ENCODE data around the gene WNT3A. TPM values are rescaled to one million over a fixed set of nuclear protein-coding genes. Genes with fewer than 3 reads are reported as not detected.

The WNT3A gene
- total and polyA plus RNA-seq, 5 donors from 2014 or later, result not detected

- Histone ChIP-seq H3K4me3 (ENCODE audit: low read depth, low read length) (peak overlapping the region; percentile 26), H3K27ac (ENCODE audit: insufficient read depth, low read length, poor library complexity, severe bottlenecking) (peak overlapping the region; percentile 93), H3K36me3 (ENCODE audit: control insufficient read depth, insufficient read depth, low read length) (peaks cover 34% of the 10 kb centered on the region), H3K9me3 (ENCODE audit: control insufficient read depth in 2 of 2, low read length in 2 of 2) (no peaks in the 10 kb centered on the region), H3K27me3 (ENCODE audit: control insufficient read depth, insufficient read depth, low read length) (no peaks in the 10 kb centered on the region), H3K4me1 (ENCODE audit: control insufficient read depth, insufficient read depth, low read length, poor library complexity, severe bottlenecking) (peaks cover 28% of the 10 kb centered on the region)
- peaks cover 0 to 49% (median 7%) of the 10 kb centered on the region in 4 donors for H3K4me1 Mint-ChIP-seq
- no peaks in the 10 kb centered on the region for H3K27me3 Mint-ChIP-seq
- H3K9me3 Mint-ChIP-seq, result no peaks in the 10 kb centered on the region
- ATAC-seq (ENCODE audit: low read depth in 2 of 2), result no peak
- peak overlapping the region; percentile 68 to 90 (median 89) for H3K27ac Mint-ChIP-seq
- peak overlapping the region; percentile 80 to 96 (median 90) for H3K4me3 Mint-ChIP-seq
- peaks cover 23% of the 10 kb centered on the region for H3K36me3 Mint-ChIP-seq
- no peak for DNase-seq
Observed at GRCh38 chr1:228100822-228101613, 94.2 kb downstream of the WNT3A start.

- H3K9me3 ChIP-seq (ENCODE audit: control insufficient read depth in 2 of 2, low read length in 2 of 2), result no peaks in the 10 kb centered on the region
- H3K4me3 ChIP-seq (ENCODE audit: low read depth, low read length), result peak overlapping the region; percentile 26
- Mint-ChIP-seq H3K27ac (peak overlapping the region; percentile 68 to 90 (median 89)), H3K4me1 (peaks cover 0 to 46% (median 7%) of the 10 kb centered on the region in 4 donors), H3K4me3 (peak overlapping the region; percentile 80 to 96 (median 90)), H3K27me3 (no peaks in the 10 kb centered on the region), H3K9me3 (no peaks in the 10 kb centered on the region), H3K36me3 (peaks cover 25% of the 10 kb centered on the region)
- DNase-seq (no peak), ATAC-seq (ENCODE audit: low read depth in 2 of 2) (no peak)
- H3K36me3 ChIP-seq (ENCODE audit: control insufficient read depth, insufficient read depth, low read length), result peaks cover 40% of the 10 kb centered on the region
- H3K27me3 ChIP-seq (ENCODE audit: control insufficient read depth, insufficient read depth, low read length), result no peaks in the 10 kb centered on the region
- peak overlapping the region; percentile 93 for H3K27ac ChIP-seq (ENCODE audit: insufficient read depth, low read length, poor library complexity, severe bottlenecking)
- H3K4me1 ChIP-seq (ENCODE audit: control insufficient read depth, insufficient read depth, low read length, poor library complexity, severe bottlenecking), result peaks cover 24% of the 10 kb centered on the region
Observed at GRCh38 chr1:228101614-228101993, 94.8 kb downstream of the WNT3A start.

GRCh38 chr1:228101994-228102790, 95.4 kb downstream of the WNT3A start:
- peaks cover 39% of the 10 kb centered on the region for H3K36me3 ChIP-seq (ENCODE audit: control insufficient read depth, insufficient read depth, low read length)
- peak overlapping the region in 2 of 3 donors; percentile 75 to 89 for H3K27ac Mint-ChIP-seq
- H3K27ac ChIP-seq (ENCODE audit: insufficient read depth, low read length, poor library complexity, severe bottlenecking), result peak overlapping the region; percentile 93
- peaks cover 28% of the 10 kb centered on the region for H3K36me3 Mint-ChIP-seq
- H3K4me3 ChIP-seq (ENCODE audit: low read depth, low read length), result no peak overlapping the region
- peak; percentile 42 to 51 for ATAC-seq (ENCODE audit: low read depth in 2 of 2)
- H3K4me1 ChIP-seq (ENCODE audit: control insufficient read depth, insufficient read depth, low read length, poor library complexity, severe bottlenecking), result peaks cover 21% of the 10 kb centered on the region
- H3K4me1 Mint-ChIP-seq, result peaks cover 0 to 50% (median 7%) of the 10 kb centered on the region in 4 donors
- peak overlapping the region; percentile 80 to 96 (median 90) for H3K4me3 Mint-ChIP-seq
- peak; percentile 64 to 67 (median 65) for DNase-seq
- no peaks in the 10 kb centered on the region for H3K27me3 ChIP-seq (ENCODE audit: control insufficient read depth, insufficient read depth, low read length)
- peaks cover 0 to 1% (median 0%) of the 10 kb centered on the region in 7 donors for H3K9me3 Mint-ChIP-seq
- no peaks in the 10 kb centered on the region for H3K27me3 Mint-ChIP-seq
- H3K9me3 ChIP-seq (ENCODE audit: control insufficient read depth in 2 of 2, low read length in 2 of 2), result no peaks in the 10 kb centered on the region

GRCh38 chr1:228102791-228103620, 96.2 kb downstream of the WNT3A start, which contains the start of gene C1orf35:
TSS of gene C1orf35 (minus strand) at chr1:228103325. CDS start at chr1:228103227, 98 bp downstream.
- H3K4me3 ChIP-seq (ENCODE audit: low read depth, low read length), result peak within 1 kb of the TSS; percentile 42
- H3K27ac ChIP-seq (ENCODE audit: insufficient read depth, low read length, poor library complexity, severe bottlenecking), result peak within 1 kb of the TSS; percentile 93
- H3K9me3 ChIP-seq (ENCODE audit: control insufficient read depth in 2 of 2, low read length in 2 of 2), result no peaks in the 10 kb centered on the region
- no peaks in the 10 kb centered on the region for H3K27me3 ChIP-seq (ENCODE audit: control insufficient read depth, insufficient read depth, low read length)
- H3K36me3 ChIP-seq (ENCODE audit: control insufficient read depth, insufficient read depth, low read length), result peaks cover 33% of the 10 kb centered on the region
- H3K4me3 Mint-ChIP-seq, result peak within 1 kb of the TSS; percentile 93 to 97 (median 96)
- peak; percentile 80 to 85 for ATAC-seq (ENCODE audit: low read depth in 2 of 2)
- peaks cover 0 to 1% (median 0%) of the 10 kb centered on the region in 7 donors for H3K9me3 Mint-ChIP-seq
- peak; percentile 91 to 94 (median 94) for DNase-seq
- peaks cover 0 to 51% (median 7%) of the 10 kb centered on the region in 4 donors for H3K4me1 Mint-ChIP-seq
- peaks cover 21% of the 10 kb centered on the region for H3K36me3 Mint-ChIP-seq
- no peaks in the 10 kb centered on the region for H3K27me3 Mint-ChIP-seq
- peaks cover 22% of the 10 kb centered on the region for H3K4me1 ChIP-seq (ENCODE audit: control insufficient read depth, insufficient read depth, low read length, poor library complexity, severe bottlenecking)
- H3K27ac Mint-ChIP-seq, result peak within 1 kb of the TSS; percentile 82 to 97 (median 95)

GRCh38 chr1:228104526-228105269, 97.9 kb downstream of the WNT3A start:
- DNase-seq, result no peak
- no peak overlapping the region for H3K27ac ChIP-seq (ENCODE audit: insufficient read depth, low read length, poor library complexity, severe bottlenecking)

GRCh38 chr1:228105270-228105995, 98.6 kb downstream of the WNT3A start:
- Mint-ChIP-seq H3K4me1 (peaks cover 0 to 63% (median 18%) of the 10 kb centered on the region in 4 donors), H3K27me3 (no peaks in the 10 kb centered on the region), H3K36me3 (peaks cover 11% of the 10 kb centered on the region), H3K27ac (peak overlapping the region in 1 of 3 donors; percentile 41), H3K9me3 (peaks cover 0 to 1% (median 0%) of the 10 kb centered on the region in 7 donors), H3K4me3 (peak overlapping the region in 3 of 4 donors; percentile 74 to 94 (median 84))
- Histone ChIP-seq H3K4me1 (ENCODE audit: control insufficient read depth, insufficient read depth, low read length, poor library complexity, severe bottlenecking) (peaks cover 41% of the 10 kb centered on the region), H3K4me3 (ENCODE audit: low read depth, low read length) (no peak overlapping the region), H3K36me3 (ENCODE audit: control insufficient read depth, insufficient read depth, low read length) (peaks cover 14% of the 10 kb centered on the region), H3K27me3 (ENCODE audit: control insufficient read depth, insufficient read depth, low read length) (no peaks in the 10 kb centered on the region), H3K9me3 (ENCODE audit: control insufficient read depth in 2 of 2, low read length in 2 of 2) (no peaks in the 10 kb centered on the region), H3K27ac (ENCODE audit: insufficient read depth, low read length, poor library complexity, severe bottlenecking) (no peak overlapping the region)
- no peak for DNase-seq
- no peak for ATAC-seq (ENCODE audit: low read depth in 2 of 2)

More at GRCh38 chr1:228104526-228105269, 97.9 kb downstream of the WNT3A start:
- no peaks in the 10 kb centered on the region for H3K27me3 Mint-ChIP-seq
- Histone ChIP-seq H3K27me3 (ENCODE audit: control insufficient read depth, insufficient read depth, low read length) (no peaks in the 10 kb centered on the region), H3K36me3 (ENCODE audit: control insufficient read depth, insufficient read depth, low read length) (peaks cover 18% of the 10 kb centered on the region), H3K4me3 (ENCODE audit: low read depth, low read length) (no peak overlapping the region), H3K9me3 (ENCODE audit: control insufficient read depth in 2 of 2, low read length in 2 of 2) (no peaks in the 10 kb centered on the region), H3K4me1 (ENCODE audit: control insufficient read depth, insufficient read depth, low read length, poor library complexity, severe bottlenecking) (peaks cover 35% of the 10 kb centered on the region)
- ATAC-seq (ENCODE audit: low read depth in 2 of 2), result no peak
- H3K27ac Mint-ChIP-seq, result peak overlapping the region in 2 of 3 donors; percentile 41 to 67
- H3K36me3 Mint-ChIP-seq, result peaks cover 11% of the 10 kb centered on the region
- H3K4me1 Mint-ChIP-seq, result peaks cover 0 to 57% (median 16%) of the 10 kb centered on the region in 4 donors
- H3K4me3 Mint-ChIP-seq, result peak overlapping the region; percentile 61 to 94 (median 88)
- H3K9me3 Mint-ChIP-seq, result peaks cover 0 to 1% (median 0%) of the 10 kb centered on the region in 7 donors

All from CD4-positive, CD25-positive, alpha-beta regulatory T cell (primary cell).